H1 (cell line): ENCODE measurements around the gene TNFRSF11A. TPM values are rescaled to one million over a fixed set of nuclear protein-coding genes. Genes with fewer than 3 reads are reported as not detected.

Source experiments
- NANOG ChIP-seq: IDR thresholded peaks from 2 replicates; pipeline ENCODE4 v1.6.1; 2011; ENCODE audit warnings: low read length, low read depth, mild to moderate bottlenecking, inconsistent platforms; ENCODE audit not compliant: insufficient read depth, poor library complexity, severe bottlenecking
- POU5F1 ChIP-seq: IDR thresholded peaks from 2 replicates; pipeline ENCODE4 v1.6.1; 2011; ENCODE audit warnings: low read depth, mild to moderate bottlenecking, low read length, moderate library complexity
- RAD21 ChIP-seq, 2 experiments: IDR thresholded peaks in 1 of 2; conservative IDR thresholded peaks in 1 of 2; 2 replicates each; pipeline ENCODE4 v1.6.1; 2011; ENCODE audit warnings: low read depth in 2 of 2, low read length in 2 of 2, improper control_type of control experiment in 1 of 2, inconsistent platforms in 1 of 2, mild to moderate bottlenecking in 1 of 2, moderate library complexity in 1 of 2
- SAP30 ChIP-seq: fragments of 300-600 bp; sonication (generic); IDR thresholded peaks from 2 replicates; pipeline ENCODE4 v1.7.1; 2012; ENCODE audit warnings: low read length, moderate library complexity, mild to moderate bottlenecking, inconsistent platforms; ENCODE audit not compliant: insufficient read depth, insufficient replicate concordance
- TAF1 ChIP-seq: IDR thresholded peaks from 2 replicates; pipeline ENCODE4 v1.6.1; 2011; ENCODE audit warnings: mild to moderate bottlenecking, low read depth, low read length
- TAF7 ChIP-seq: optimal IDR thresholded peaks from 2 replicates; pipeline ENCODE3; 2011; ENCODE audit warnings: low read depth, mild to moderate bottlenecking, inconsistent platforms, low read length, moderate library complexity, borderline replicate concordance
- ZNF274 ChIP-seq: IDR thresholded peaks from 2 replicates; pipeline ENCODE4 v1.7.0; 2012; ENCODE audit warnings: low read length, borderline replicate concordance; ENCODE audit errors: extremely low read depth
- polyA plus RNA-seq, 7 experiments: library from polyadenylated mRNA; depleted of rRNA in 3 of 7; stranded (reverse) in 5 of 7; unstranded in 2 of 7; fragments of >200 nt in 5 of 7; fragments of 200-250 nt in 2 of 7; gene quantifications; 1 replicate in 5 of 7; 2 replicates in 1 of 7; 4 replicates in 1 of 7; pipeline versions ENCODE4 v1.2.1 to v1.2.3, GENCODE V29; 2011 to 2013; ENCODE audit warnings: missing spikeins in 2 of 7, mixed read lengths in 2 of 7
- total RNA-seq: library from RNA; stranded (reverse); fragmentation: NEBNext Ultra II Directional; extraction: Animal tissue kit (Norgen Biotek cat#: 25700); gene quantifications from 2 replicates; pipeline ENCODE4 v1.2.1, GENCODE V29; 2021

The TNFRSF11A gene
- total and polyA plus RNA-seq, 2 of the 8 experiments (the other 6 are each of a cell fraction or from before 2014, with no cell fraction given): 8.7 to 10.6 TPM

DNA sequence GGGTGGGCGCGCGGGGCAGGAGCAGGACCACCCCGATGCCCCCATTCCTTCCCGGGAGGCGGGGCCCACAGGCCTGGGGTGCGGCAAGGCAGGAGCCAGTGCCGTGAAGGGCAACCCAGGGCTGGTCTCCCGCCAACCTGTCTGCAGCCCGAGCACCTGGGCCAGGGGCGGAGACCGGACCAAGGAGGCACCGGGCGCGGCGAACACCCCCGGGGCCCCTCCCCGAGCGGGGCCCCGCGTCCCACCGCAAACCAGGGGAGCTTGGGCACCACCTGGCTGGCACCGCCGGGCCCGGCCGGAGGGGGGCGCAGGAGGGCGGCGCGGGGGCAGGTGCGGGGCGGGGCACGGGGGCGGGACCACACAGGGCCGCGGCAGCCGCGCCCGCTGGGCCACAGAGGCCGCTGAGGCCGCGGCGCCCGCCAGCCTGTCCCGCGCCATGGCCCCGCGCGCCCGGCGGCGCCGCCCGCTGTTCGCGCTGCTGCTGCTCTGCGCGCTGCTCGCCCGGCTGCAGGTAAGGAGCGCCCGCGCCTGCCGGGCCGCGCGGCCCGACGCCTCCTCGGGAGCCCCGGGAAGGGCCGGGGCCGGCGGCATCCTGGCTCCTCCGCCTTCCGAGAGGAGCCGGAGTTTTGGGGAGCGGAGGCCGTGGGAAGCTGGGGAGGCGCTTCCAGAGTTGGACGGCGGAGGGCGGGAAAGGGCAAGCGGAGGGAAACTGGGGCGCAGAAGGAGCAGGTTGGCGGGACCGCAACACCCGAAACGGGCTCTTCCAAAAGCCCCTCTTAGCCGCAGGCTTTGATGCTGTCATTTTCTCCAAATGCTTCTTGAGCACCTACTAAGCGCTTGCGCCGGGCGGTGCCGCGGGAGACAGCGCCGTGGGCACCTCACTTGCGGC is at the start of gene TNFRSF11A (continued):
- TF ChIP-seq POU5F1 (no peak), NANOG (no peak), TAF7 (peak; percentile 85), ZNF274 (no peak), TAF1 (peak; percentile 91), SAP30 (no peak), RAD21 (IDR thresholded peaks at IDR 0.05 in 1 of 2, conservative IDR thresholded peaks at IDR 0.05 in 1 of 2; ENCODE audit: low read depth in 2 of 2, low read length in 2 of 2) (peak; percentile 44 to 52; a peak in 2 of 4 replicates)
